Naive thymus-derived CD8-positive, alpha-beta T cell (primary cell): ENCODE measurements around the gene HOXD11. TPM values are rescaled to one million over a fixed set of nuclear protein-coding genes. Genes with fewer than 3 reads are reported as not detected.

Experiments
- ATAC-seq, 2 donors: fragments of 150-1000 bp; cut with Tn5 transposase in 1 of 2; sonication (Bioruptor Pico), chemical (Tn5 transposase) in 1 of 2; 1 replicate in 1 of 2; 2 replicates in 1 of 2; pipeline ENCODE4 v1.10.0; 2021; ENCODE audit warnings: mild to moderate bottlenecking in 2 of 2, moderate library complexity in 2 of 2
- POLR2A ChIA-PET: fragments of 350-600 bp; sonication (Branson Sonifier 250); formaldehyde crosslinking; loops from one replicate; lab custom pipeline; 2021; ENCODE audit warnings: antibody characterized with exemption; lab: Charles Lee
- DNase-seq, 10 donors: peaks; one replicate each; pipeline versions ENCODE4 v3.0.0 to v3.0.0-alpha.2; 2020 to 2022
- H3K27ac Mint-ChIP-seq, 10 donors: one replicate each; pipeline ENCODE4 v1.8.0; 2020 to 2022; ENCODE audit warnings: mild to moderate bottlenecking in 10 of 10, mixed read lengths in 10 of 10, moderate library complexity in 4 of 10, inconsistent platforms in 1 of 10
- H3K27me3 Mint-ChIP-seq, 5 donors: one replicate each; pipeline ENCODE4 v1.8.0; 2021 to 2022; ENCODE audit warnings: mixed read lengths in 5 of 5
- H3K36me3 Mint-ChIP-seq, 3 donors: one replicate each; pipeline ENCODE4 v1.8.0; 2020 to 2022; ENCODE audit warnings: mixed read lengths in 3 of 3, mild to moderate bottlenecking in 2 of 3, inconsistent platforms in 1 of 3
- H3K4me1 Mint-ChIP-seq, 4 donors: one replicate each; pipeline ENCODE4 v1.8.0; 2021 to 2022; ENCODE audit warnings: mixed read lengths in 4 of 4
- H3K4me3 Mint-ChIP-seq, 10 donors: one replicate each; pipeline ENCODE4 v1.8.0; 2020 to 2022; ENCODE audit warnings: mild to moderate bottlenecking in 10 of 10, mixed read lengths in 10 of 10, moderate library complexity in 6 of 10, inconsistent platforms in 1 of 10
- H3K9me3 Mint-ChIP-seq, 9 donors: one replicate each; pipeline ENCODE4 v1.8.0; 2020 to 2022; ENCODE audit warnings: mixed read lengths in 9 of 9, mild to moderate bottlenecking in 3 of 9, inconsistent platforms in 1 of 9, moderate library complexity in 1 of 9
- polyA plus RNA-seq, 3 donors: library from polyadenylated mRNA; unstranded; fragments of 300-500 nt; fragmentation: Illumina TruSeq; gene quantifications; one replicate each; pipeline ENCODE4 v1.2.3, GENCODE V29; 2021
- total RNA-seq, 8 experiments: library from RNA in 2 of 8; stranded (reverse) in 2 of 8; gene quantifications; one replicate each; pipeline ENCODE4 v1.2.3 and lab custom pipeline; 2021 to 2026

HOXD11 gene
- total and polyA plus RNA-seq, 5 experiments from 2014 or later: not detected

- ATAC-seq: peak; percentile 74 to 77
- DNase-seq: peak; percentile 25 to 66 (median 50)
- Mint-ChIP-seq H3K9me3 (peaks cover 0 to 29% (median 2%) of the 10 kb centered on the region in 9 donors), H3K27ac (no peak overlapping the region), H3K4me3 (peak overlapping the region; percentile 57 to 87 (median 78)), H3K27me3 (peaks cover 49 to 93% (median 73%) of the 10 kb centered on the region in 5 donors), H3K36me3 (peaks cover 5 to 24% (median 7%) of the 10 kb centered on the region in 3 donors), H3K4me1 (peaks cover 15 to 33% (median 27%) of the 10 kb centered on the region in 4 donors)
- POLR2A ChIA-PET: interaction anchor here (0.9 kb wide), 2 partner anchors 15 to 17 kb away, joined by 3 read pairs; no protein-coding TSS in a partner anchor
Observed at GRCh38 chr2:176096986-176097819, 9.9 kb upstream of the HOXD11 start.

- Mint-ChIP-seq H3K27me3 (peaks cover 55 to 99% (median 80%) of the 10 kb centered on the region in 5 donors), H3K4me1 (peaks cover 15 to 31% (median 26%) of the 10 kb centered on the region in 4 donors), H3K27ac (no peak overlapping the region), H3K9me3 (peaks cover 0 to 32% (median 5%) of the 10 kb centered on the region in 9 donors), H3K36me3 (peaks cover 7 to 27% (median 7%) of the 10 kb centered on the region in 3 donors), H3K4me3 (peak overlapping the region; percentile 57 to 87 (median 78))
- POLR2A ChIA-PET: interaction anchor here (0.9 kb wide), 1 partner anchor 15 kb away, joined by 3 read pairs; no protein-coding TSS in a partner anchor
- ATAC-seq (no peak), DNase-seq (no peak)
Observed at GRCh38 chr2:176097820-176098365, 9.2 kb upstream of the HOXD11 start.

DNA sequence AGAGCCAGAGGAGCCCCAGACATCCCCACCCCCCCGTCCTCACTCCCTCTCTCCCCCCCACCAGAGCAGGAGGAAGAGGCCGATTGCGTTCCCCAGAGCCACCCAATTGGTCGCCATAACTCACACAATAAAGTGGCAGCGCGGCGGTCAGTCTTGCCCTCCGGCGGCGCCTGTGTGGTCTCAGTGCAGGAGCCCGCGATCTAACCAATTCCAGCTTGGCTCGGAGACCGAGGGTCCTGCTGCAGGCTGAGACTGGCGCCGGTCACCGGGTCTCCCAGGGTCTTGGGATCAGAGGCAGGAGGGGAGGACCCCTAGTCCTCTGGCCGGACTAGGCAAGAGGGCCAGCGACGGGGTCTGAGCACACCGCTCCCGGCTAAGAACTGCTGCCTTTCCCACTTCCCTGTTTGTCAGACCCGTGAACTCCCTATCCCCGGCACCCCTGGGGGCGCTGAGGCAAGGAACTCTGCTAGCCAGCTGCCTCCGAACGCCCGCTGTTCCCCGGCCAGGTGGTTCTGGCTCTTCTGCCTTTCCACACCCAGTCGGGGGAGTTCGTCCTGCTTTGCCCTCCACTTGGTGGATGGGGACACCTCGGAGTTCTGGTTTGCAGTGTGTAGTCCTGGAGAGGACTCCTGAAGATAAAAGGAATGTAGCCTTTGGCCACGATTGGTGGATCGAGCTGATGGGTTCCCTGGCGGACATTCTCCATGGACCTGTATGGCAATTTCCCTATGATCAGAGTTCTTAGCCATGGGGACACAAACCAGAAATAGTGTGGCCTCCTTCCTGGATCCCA, 8.5 kb upstream of the HOXD11 start:
- peaks cover 0 to 28% (median 5%) of the 10 kb centered on the region in 9 donors for H3K9me3 Mint-ChIP-seq
- POLR2A ChIA-PET: interaction anchor here (0.6 to 0.9 kb wide), 2 partner anchors 16 to 97 kb away, joined by 3 to 5 read pairs; no protein-coding TSS in a partner anchor
- ATAC-seq (no peak), DNase-seq (peak in 1 of 10 donors; percentile 31)
- H3K4me3 Mint-ChIP-seq: peak overlapping the region in 2 of 10 donors; percentile 3 to 73
- H3K36me3 Mint-ChIP-seq: peaks cover 6 to 31% (median 9%) of the 10 kb centered on the region in 3 donors
- H3K4me1 Mint-ChIP-seq: peaks cover 12 to 26% (median 21%) of the 10 kb centered on the region in 4 donors
- H3K27me3 Mint-ChIP-seq: peaks cover 54 to 99% (median 80%) of the 10 kb centered on the region in 5 donors
- H3K27ac Mint-ChIP-seq: peak overlapping the region in 1 of 10 donors; percentile 82

DNA sequence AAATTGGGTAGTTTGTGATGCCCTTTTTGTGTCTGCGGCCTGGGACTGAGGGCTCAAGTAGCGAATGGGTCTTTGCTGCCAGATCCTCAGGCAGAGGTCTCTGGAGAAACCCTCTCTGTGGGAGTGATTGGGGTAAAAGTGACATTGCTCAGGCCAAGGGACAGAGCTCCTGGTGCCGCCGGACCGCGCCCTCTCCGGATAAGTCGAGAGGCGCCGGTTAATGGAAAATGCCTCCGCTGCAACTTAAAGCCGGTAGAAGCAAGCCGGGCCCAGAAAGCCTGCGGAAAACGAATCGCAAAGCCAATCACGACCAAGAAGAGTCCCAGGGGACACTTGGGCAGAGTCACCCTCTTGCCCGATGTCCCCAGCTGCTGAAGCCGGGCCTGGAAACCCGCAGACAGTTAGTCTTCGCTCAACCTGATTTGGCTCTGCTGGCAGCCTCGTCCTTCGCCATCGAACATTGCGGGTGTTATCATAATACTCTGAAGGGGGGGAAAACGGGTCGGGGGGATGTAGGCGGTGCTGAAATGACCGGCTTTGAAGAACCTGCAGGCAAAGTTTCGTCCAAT, 7.8 kb upstream of the HOXD11 start:
- Mint-ChIP-seq H3K27ac (peak overlapping the region in 1 of 10 donors; percentile 82), H3K27me3 (peaks cover 54 to 99% (median 80%) of the 10 kb centered on the region in 5 donors), H3K4me1 (peaks cover 13 to 24% (median 21%) of the 10 kb centered on the region in 4 donors), H3K4me3 (peak overlapping the region in 3 of 10 donors; percentile 12 to 54 (median 39)), H3K36me3 (peaks cover 5 to 25% (median 5%) of the 10 kb centered on the region in 3 donors), H3K9me3 (peaks cover 0 to 21% (median 5%) of the 10 kb centered on the region in 9 donors)
- ATAC-seq (no peak), DNase-seq (peak in 1 of 10 donors; percentile 18)
- POLR2A ChIA-PET: interaction anchor here (0.6 kb wide), 1 partner anchor 98 kb away, joined by 5 read pairs; no protein-coding TSS in a partner anchor

DNA sequence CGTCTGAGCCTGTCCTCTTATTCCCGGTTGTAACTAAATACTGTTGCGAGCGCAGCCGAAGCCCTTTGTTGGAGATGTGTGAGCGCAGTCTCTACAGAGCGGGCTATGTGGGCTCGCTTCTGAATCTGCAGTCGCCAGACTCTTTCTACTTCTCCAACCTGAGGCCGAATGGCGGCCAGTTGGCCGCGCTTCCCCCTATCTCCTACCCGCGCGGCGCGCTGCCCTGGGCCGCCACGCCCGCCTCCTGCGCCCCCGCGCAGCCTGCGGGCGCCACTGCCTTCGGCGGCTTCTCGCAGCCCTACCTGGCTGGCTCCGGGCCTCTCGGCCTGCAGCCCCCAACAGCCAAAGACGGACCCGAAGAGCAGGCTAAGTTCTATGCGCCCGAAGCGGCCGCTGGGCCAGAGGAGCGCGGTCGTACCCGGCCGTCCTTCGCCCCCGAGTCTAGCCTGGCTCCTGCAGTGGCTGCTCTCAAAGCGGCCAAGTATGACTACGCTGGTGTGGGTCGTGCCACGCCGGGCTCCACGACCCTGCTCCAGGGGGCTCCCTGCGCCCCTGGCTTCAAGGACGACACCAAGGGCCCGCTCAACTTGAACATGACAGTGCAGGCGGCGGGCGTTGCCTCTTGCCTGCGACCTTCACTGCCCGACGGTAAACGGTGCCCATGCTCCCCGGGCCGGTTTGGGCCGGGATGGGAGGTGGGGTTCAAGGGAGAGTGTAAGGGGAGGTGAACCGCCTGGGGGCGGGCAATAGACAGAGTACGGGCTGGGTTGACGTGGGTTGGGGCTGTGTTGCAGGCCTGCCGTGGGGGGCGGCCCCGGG, 7.1 kb upstream of the HOXD11 start, which contains the start of gene HOXD12:
Gene HOXD12, plus strand, starts transcription at position 68 of the 819 bp plus-strand sequence. Its CDS starts 7 bp downstream, at position 75.
- H3K27me3 Mint-ChIP-seq: peaks cover 58 to 99% (median 80%) of the 10 kb centered on the region in 5 donors
- peak within 1 kb of the TSS in 3 of 10 donors; percentile 12 to 54 (median 39) for H3K4me3 Mint-ChIP-seq
- POLR2A ChIA-PET: interaction anchor here (0.6 kb wide), 1 partner anchor 98 kb away, joined by 5 read pairs; no protein-coding TSS in a partner anchor
- DNase-seq: peak in 1 of 10 donors; percentile 45
- peaks cover 18 to 30% (median 26%) of the 10 kb centered on the region in 4 donors for H3K4me1 Mint-ChIP-seq
- H3K36me3 Mint-ChIP-seq: peaks cover 4 to 18% (median 8%) of the 10 kb centered on the region in 3 donors
- peak within 1 kb of the TSS in 1 of 10 donors; percentile 84 for H3K27ac Mint-ChIP-seq
- H3K9me3 Mint-ChIP-seq: peaks cover 0 to 15% (median 5%) of the 10 kb centered on the region in 9 donors
- no peak for ATAC-seq

- peak in 1 of 10 donors; percentile 18 for DNase-seq
- Mint-ChIP-seq H3K27ac (peak overlapping the region in 2 of 10 donors; percentile 53 to 84), H3K4me1 (peaks cover 22 to 37% (median 31%) of the 10 kb centered on the region in 4 donors), H3K27me3 (peaks cover 58 to 99% (median 82%) of the 10 kb centered on the region in 5 donors), H3K4me3 (peak overlapping the region in 2 of 10 donors; percentile 12 to 20), H3K36me3 (peaks cover 2 to 11% (median 11%) of the 10 kb centered on the region in 3 donors), H3K9me3 (peaks cover 0 to 10% (median 3%) of the 10 kb centered on the region in 9 donors)
- ATAC-seq: no peak
- POLR2A ChIA-PET: no interaction called here
Observed at GRCh38 chr2:176100547-176101140, 6.4 kb upstream of the HOXD11 start.

- peak overlapping the region in 2 of 10 donors; percentile 53 to 73 for H3K27ac Mint-ChIP-seq
- POLR2A ChIA-PET: no interaction called here
- H3K4me1 Mint-ChIP-seq: peaks cover 28 to 44% (median 34%) of the 10 kb centered on the region in 4 donors
- ATAC-seq (no peak), DNase-seq (peak in 1 of 10 donors; percentile 10)
- peak overlapping the region in 2 of 10 donors; percentile 12 for H3K4me3 Mint-ChIP-seq
- peaks cover 2 to 16% (median 10%) of the 10 kb centered on the region in 3 donors for H3K36me3 Mint-ChIP-seq
- H3K27me3 Mint-ChIP-seq: peaks cover 58 to 99% (median 86%) of the 10 kb centered on the region in 5 donors
- peaks cover 0 to 7% (median 3%) of the 10 kb centered on the region in 9 donors for H3K9me3 Mint-ChIP-seq
Observed at GRCh38 chr2:176101216-176101830, 5.8 kb upstream of the HOXD11 start.

DNA sequence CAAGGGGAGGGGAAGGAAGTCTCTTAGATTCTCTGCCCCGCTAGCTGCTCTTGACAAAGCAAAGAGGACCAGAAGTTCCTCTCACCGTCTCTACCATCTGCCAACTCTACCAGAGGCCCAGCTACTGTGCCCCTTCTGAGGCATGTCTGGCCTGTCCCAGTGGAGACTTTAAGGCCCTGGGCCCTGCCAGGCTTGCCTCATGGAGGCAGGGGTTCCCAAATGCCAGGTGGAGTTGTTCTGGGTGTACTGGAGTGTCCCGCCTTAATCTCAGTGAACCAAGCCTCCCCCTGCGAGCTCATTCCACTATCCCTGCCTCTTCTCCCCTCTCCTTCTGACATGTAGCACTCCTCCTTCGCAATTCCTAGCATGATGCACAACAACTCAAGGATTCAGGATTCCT, 5.2 kb upstream of the HOXD11 start:
- POLR2A ChIA-PET: no interaction called here
- ATAC-seq (no peak), DNase-seq (peak in 1 of 10 donors; percentile 28)
- Mint-ChIP-seq H3K27me3 (peaks cover 54 to 99% (median 84%) of the 10 kb centered on the region in 5 donors), H3K4me1 (peaks cover 25 to 41% (median 32%) of the 10 kb centered on the region in 4 donors), H3K4me3 (no peak overlapping the region), H3K9me3 (peaks cover 0 to 7% (median 3%) of the 10 kb centered on the region in 9 donors), H3K27ac (no peak overlapping the region), H3K36me3 (peaks cover 2 to 16% (median 12%) of the 10 kb centered on the region in 3 donors)

DNA sequence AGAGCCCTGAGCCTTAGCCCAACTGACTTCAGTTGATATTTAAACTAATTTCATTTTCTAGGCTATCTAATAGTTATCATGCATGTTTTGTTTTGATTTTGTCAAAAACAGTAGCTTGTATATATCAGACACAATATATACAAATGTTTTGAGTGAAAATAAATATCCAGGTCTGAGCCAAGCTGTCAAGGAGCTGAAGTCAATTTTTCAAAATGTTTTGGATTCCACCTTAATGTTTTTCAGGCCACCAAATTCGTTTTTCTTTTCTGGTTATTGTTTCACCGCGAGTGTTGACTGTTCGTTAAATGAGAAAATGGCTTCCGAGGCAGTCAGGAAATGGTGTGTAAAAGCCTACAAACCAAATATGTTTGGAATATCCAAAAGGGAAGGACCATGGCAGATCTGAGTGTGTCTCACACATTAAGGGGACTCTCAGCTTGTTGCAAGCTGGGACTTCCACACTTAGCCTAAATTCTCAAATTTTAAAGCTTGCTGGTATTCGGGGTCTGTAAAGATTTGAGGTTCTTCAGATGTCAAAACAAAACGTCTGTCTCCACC, 4.7 kb upstream of the HOXD11 start:
- Mint-ChIP-seq H3K4me1 (peaks cover 24 to 37% (median 30%) of the 10 kb centered on the region in 4 donors), H3K27me3 (peaks cover 52 to 93% (median 80%) of the 10 kb centered on the region in 5 donors), H3K27ac (no peak overlapping the region), H3K4me3 (no peak overlapping the region), H3K36me3 (peaks cover 2 to 16% (median 12%) of the 10 kb centered on the region in 3 donors), H3K9me3 (peaks cover 0 to 7% (median 3%) of the 10 kb centered on the region in 9 donors)
- ATAC-seq (no peak), DNase-seq (no peak)
- POLR2A ChIA-PET: no interaction called here
